ENCODE measurements around the gene SCARB2. TPM values are rescaled to one million over a fixed set of nuclear protein-coding genes. Genes with fewer than 3 reads are reported as not detected.

Gene SCARB2
- total and polyA plus RNA-seq, 2 experiments from 2014 or later: 17.7 to 41.0 TPM

DNA sequence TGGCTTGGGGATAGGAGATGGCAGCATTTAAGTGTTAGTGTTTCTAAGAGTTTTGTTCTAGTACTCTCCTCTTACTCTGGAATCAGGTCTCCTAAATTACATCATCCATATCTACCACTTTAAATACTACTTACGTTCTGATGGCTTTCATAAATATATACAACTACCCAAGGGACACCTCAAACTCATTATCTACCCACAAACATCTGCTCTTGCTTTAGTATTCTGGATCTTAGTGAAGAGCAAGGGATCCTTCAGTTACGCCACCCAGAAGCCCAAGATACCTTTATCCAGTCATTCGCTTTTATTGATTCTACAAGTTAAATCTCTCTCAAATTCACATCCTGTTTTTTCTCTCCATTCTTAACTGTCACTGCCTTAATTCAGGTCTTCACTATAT, 72.4 kb downstream of the SCARB2 start (continued):
- TF ChIP-seq, protein P1, sequence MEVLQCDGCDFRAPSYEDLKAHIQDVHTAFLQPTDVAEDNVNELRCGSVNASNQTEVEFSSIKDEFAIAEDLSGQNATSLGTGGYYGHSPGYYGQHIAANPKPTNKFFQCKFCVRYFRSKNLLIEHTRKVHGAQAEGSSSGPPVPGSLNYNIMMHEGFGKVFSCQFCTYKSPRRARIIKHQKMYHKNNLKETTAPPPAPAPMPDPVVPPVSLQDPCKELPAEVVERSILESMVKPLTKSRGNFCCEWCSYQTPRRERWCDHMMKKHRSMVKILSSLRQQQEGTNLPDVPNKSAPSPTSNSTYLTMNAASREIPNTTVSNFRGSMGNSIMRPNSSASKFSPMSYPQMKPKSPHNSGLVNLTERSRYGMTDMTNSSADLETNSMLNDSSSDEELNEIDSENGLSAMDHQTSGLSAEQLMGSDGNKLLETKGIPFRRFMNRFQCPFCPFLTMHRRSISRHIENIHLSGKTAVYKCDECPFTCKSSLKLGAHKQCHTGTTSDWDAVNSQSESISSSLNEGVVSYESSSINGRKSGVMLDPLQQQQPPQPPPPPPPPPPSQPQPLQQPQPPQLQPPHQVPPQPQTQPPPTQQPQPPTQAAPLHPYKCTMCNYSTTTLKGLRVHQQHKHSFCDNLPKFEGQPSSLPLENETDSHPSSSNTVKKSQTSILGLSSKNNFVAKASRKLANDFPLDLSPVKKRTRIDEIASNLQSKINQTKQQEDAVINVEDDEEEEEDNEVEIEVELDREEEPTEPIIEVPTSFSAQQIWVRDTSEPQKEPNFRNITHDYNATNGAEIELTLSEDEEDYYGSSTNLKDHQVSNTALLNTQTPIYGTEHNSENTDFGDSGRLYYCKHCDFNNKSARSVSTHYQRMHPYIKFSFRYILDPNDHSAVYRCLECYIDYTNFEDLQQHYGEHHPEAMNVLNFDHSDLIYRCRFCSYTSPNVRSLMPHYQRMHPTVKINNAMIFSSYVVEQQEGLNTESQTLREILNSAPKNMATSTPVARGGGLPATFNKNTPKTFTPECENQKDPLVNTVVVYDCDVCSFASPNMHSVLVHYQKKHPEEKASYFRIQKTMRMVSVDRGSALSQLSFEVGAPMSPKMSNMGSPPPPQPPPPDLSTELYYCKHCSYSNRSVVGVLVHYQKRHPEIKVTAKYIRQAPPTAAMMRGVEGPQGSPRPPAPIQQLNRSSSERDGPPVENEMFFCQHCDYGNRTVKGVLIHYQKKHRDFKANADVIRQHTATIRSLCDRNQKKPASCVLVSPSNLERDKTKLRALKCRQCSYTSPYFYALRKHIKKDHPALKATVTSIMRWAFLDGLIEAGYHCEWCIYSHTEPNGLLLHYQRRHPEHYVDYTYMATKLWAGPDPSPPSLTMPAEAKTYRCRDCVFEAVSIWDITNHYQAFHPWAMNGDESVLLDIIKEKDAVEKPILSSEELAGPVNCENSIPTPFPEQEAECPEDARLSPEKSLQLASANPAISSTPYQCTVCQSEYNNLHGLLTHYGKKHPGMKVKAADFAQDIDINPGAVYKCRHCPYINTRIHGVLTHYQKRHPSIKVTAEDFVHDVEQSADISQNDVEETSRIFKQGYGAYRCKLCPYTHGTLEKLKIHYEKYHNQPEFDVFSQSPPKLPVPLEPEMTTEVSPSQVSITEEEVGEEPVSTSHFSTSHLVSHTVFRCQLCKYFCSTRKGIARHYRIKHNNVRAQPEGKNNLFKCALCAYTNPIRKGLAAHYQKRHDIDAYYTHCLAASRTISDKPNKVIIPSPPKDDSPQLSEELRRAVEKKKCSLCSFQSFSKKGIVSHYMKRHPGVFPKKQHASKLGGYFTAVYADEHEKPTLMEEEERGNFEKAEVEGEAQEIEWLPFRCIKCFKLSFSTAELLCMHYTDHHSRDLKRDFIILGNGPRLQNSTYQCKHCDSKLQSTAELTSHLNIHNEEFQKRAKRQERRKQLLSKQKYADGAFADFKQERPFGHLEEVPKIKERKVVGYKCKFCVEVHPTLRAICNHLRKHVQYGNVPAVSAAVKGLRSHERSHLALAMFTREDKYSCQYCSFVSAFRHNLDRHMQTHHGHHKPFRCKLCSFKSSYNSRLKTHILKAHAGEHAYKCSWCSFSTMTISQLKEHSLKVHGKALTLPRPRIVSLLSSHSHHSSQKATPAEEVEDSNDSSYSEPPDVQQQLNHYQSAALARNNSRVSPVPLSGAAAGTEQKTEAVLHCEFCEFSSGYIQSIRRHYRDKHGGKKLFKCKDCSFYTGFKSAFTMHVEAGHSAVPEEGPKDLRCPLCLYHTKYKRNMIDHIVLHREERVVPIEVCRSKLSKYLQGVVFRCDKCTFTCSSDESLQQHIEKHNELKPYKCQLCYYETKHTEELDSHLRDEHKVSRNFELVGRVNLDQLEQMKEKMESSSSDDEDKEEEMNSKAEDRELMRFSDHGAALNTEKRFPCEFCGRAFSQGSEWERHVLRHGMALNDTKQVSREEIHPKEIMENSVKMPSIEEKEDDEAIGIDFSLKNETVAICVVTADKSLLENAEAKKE (CRISPR knock-in tag; IDR thresholded peaks at IDR 0.05): no peak
- TF ChIP-seq POLR2AphosphoS5 (IDR thresholded peaks at IDR 0.05; ENCODE audit: low read depth) (no peak), ZNF331 (CRISPR knock-in tag; IDR thresholded peaks at IDR 0.05; ENCODE audit: low read depth) (no peak)

GRCh38 chr4:76127754-76128153, 85.9 kb downstream of the SCARB2 start:
- Mint-ChIP-seq H3K4me1 (no peaks in the 10 kb centered on the region), H3K36me3 (ENCODE audit: low read depth) (peaks cover 84% of the 10 kb centered on the region), H3K27ac (no peak overlapping the region), H3K27me3 (ENCODE audit: insufficient read depth, low read depth, poor library complexity) (peaks cover 2% of the 10 kb centered on the region), H3K4me3 (no peak overlapping the region), H3K9me3 (no peaks in the 10 kb centered on the region)
- no peak for ATAC-seq
- Histone ChIP-seq H2AFZ (no peak overlapping the region), H3K4me2 (no peak overlapping the region), H3K27me3 (ENCODE audit: insufficient read depth) (no peaks in the 10 kb centered on the region), H3K79me2 (replicated peaks; ENCODE audit: insufficient read depth) (peaks cover 33% of the 10 kb centered on the region), H3K9me2 (ENCODE audit: insufficient read depth) (no peaks in the 10 kb centered on the region), H3K36me3 (ENCODE audit: insufficient read depth) (peaks cover 59% of the 10 kb centered on the region), H3K27ac (ENCODE audit: low read depth) (no peak overlapping the region), H3F3A (replicated peaks; ENCODE audit: low read depth) (no peaks in the 10 kb centered on the region), H4K20me1 (replicated peaks; ENCODE audit: insufficient read depth) (peaks cover 18% of the 10 kb centered on the region), H3K4me3 (no peak overlapping the region), H3K4me1 (ENCODE audit: insufficient read depth) (no peaks in the 10 kb centered on the region)
- no peak for DNase-seq (ENCODE audit: low spot score)
- TF ChIP-seq, protein P1 (CRISPR knock-in tag; IDR thresholded peaks at IDR 0.05): no peak
